Nephron (organoid): ENCODE data around the gene TNC.

ENCODE experiments used
- H3K27ac Mint-ChIP-seq, 3 experiments: 2 replicates each; pipeline ENCODE4 v1.8.0; 2020; ENCODE audit warnings: mixed read lengths in 3 of 3, mild to moderate bottlenecking in 2 of 3, moderate library complexity in 1 of 3
- H3K27me3 Mint-ChIP-seq: 2 replicates; pipeline ENCODE4 v1.8.0; 2021; ENCODE audit warnings: low read depth, mild to moderate bottlenecking, moderate library complexity, mixed read lengths
- H3K36me3 Mint-ChIP-seq: 2 replicates; pipeline ENCODE4 v1.8.0; 2020; ENCODE audit warnings: low read depth, mixed read lengths
- H3K4me1 Mint-ChIP-seq: 2 replicates; pipeline ENCODE4 v1.8.0; 2020; ENCODE audit warnings: mixed read lengths
- H3K4me3 Mint-ChIP-seq, 3 experiments: 2 replicates each; pipeline ENCODE4 v1.8.0; 2020; ENCODE audit warnings: mild to moderate bottlenecking in 3 of 3, mixed read lengths in 3 of 3, moderate library complexity in 2 of 3
- H3K9me3 Mint-ChIP-seq: 2 replicates; pipeline ENCODE4 v1.8.0; 2020; ENCODE audit warnings: mixed read lengths
- TF ChIP-seq, protein P1 (sequence below), 3 experiments: fragments of 200-600 bp; sonication (generic); IDR thresholded peaks; one replicate each; pipeline ENCODE4 v1.5.0; 2021; ENCODE audit warnings: antibody characterized with exemption in 3 of 3; ENCODE audit not compliant: unreplicated experiment in 3 of 3

TNC gene

DNA sequence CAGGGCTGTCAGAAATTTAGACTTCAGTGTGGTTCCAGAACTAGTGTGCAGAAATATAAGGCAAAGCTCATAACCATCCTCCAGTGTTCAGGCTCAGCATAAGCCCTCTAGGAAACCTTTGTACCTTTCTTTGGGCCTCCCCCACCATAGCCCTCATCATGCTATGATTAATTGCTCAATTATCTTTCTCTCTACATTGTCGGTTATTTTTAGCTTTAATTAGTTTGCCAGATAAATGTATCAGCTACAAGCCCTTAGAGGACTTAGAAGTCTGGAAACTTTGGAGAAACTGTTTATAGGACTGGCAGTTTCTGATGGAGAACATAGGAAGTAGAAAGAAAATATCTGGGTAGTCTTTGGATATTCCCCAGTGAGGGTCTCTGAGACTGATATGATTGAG, 43.5 kb upstream of the TNC start:
- Mint-ChIP-seq H3K27me3 (peaks cover 7% of the 10 kb centered on the region), H3K36me3 (no peaks in the 10 kb centered on the region), H3K9me3 (peaks cover 5% of the 10 kb centered on the region), H3K4me1 (peaks cover 20% of the 10 kb centered on the region), H3K4me3 (no peak overlapping the region), H3K27ac (no peak overlapping the region)
- TF ChIP-seq, protein P1, sequence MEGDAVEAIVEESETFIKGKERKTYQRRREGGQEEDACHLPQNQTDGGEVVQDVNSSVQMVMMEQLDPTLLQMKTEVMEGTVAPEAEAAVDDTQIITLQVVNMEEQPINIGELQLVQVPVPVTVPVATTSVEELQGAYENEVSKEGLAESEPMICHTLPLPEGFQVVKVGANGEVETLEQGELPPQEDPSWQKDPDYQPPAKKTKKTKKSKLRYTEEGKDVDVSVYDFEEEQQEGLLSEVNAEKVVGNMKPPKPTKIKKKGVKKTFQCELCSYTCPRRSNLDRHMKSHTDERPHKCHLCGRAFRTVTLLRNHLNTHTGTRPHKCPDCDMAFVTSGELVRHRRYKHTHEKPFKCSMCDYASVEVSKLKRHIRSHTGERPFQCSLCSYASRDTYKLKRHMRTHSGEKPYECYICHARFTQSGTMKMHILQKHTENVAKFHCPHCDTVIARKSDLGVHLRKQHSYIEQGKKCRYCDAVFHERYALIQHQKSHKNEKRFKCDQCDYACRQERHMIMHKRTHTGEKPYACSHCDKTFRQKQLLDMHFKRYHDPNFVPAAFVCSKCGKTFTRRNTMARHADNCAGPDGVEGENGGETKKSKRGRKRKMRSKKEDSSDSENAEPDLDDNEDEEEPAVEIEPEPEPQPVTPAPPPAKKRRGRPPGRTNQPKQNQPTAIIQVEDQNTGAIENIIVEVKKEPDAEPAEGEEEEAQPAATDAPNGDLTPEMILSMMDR (IDR thresholded peaks at IDR 0.05; ENCODE audit: unreplicated experiment in 3 of 3) = no peak

GRCh38 chr9:115158661-115159481, 40.9 kb upstream of the TNC start:
- no peak overlapping the region for H3K4me3 Mint-ChIP-seq
- no peaks in the 10 kb centered on the region for H3K9me3 Mint-ChIP-seq
- H3K36me3 Mint-ChIP-seq = no peaks in the 10 kb centered on the region
- TF ChIP-seq, protein P1 (IDR thresholded peaks at IDR 0.05; ENCODE audit: unreplicated experiment in 3 of 3) = no peak
- no peak overlapping the region for H3K27ac Mint-ChIP-seq
- peaks cover 8% of the 10 kb centered on the region for H3K4me1 Mint-ChIP-seq
- H3K27me3 Mint-ChIP-seq = no peaks in the 10 kb centered on the region

DNA sequence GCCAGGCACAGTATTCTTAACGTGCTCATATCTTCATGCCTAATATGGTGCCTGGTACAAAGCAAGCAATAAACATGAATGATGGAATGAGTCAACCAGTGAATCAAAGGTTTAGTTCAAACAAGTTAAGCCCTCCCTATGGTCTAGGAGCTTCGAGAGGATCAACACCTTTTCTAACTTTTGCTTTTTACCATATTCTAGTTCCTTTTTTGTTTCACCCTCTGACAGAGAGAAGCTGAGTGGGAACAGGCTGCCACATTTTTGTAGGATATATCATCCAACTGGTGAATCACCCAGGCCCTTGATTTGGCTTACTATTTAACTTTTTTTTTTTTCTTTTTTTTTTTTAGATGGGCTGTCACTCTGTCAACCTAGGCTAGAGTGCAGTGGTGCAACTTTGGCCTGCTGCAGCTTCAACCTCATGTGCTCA, 39.3 kb upstream of the TNC start:
- Mint-ChIP-seq H3K4me1 (no peaks in the 10 kb centered on the region), H3K4me3 (no peak overlapping the region), H3K27ac (no peak overlapping the region)

DNA sequence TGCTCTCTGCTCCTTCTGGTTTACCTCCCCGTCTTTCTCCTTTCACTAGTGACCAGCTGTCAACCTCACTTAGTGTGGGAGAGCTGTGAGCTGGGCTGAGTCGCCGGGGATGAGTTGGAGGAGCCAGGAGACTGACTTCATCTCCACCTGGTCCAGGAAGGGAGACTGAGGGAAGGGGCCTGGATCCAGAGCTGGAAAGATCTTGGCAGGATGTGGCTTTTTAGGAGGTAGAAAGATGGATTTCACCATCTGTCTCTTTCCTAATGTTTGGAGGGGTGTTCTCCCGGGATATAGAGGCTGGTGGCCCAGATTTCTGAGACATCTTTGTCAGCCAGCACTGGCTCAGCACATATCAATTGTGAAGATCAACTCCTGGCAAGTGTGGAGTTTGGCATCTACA, 37.1 kb upstream of the TNC start:
- H3K36me3 Mint-ChIP-seq = no peaks in the 10 kb centered on the region
- H3K27ac Mint-ChIP-seq = no peak overlapping the region
- no peaks in the 10 kb centered on the region for H3K4me1 Mint-ChIP-seq
- H3K4me3 Mint-ChIP-seq = no peak overlapping the region
- TF ChIP-seq, protein P1 (IDR thresholded peaks at IDR 0.05; ENCODE audit: unreplicated experiment in 3 of 3) = no peak
- H3K9me3 Mint-ChIP-seq = no peaks in the 10 kb centered on the region
- no peaks in the 10 kb centered on the region for H3K27me3 Mint-ChIP-seq

More for the DNA sequence above, 39.3 kb upstream of the TNC start:
- H3K9me3 Mint-ChIP-seq = no peaks in the 10 kb centered on the region
- no peaks in the 10 kb centered on the region for H3K27me3 Mint-ChIP-seq
- TF ChIP-seq, protein P1 (IDR thresholded peaks at IDR 0.05; ENCODE audit: unreplicated experiment in 3 of 3) = no peak
- H3K36me3 Mint-ChIP-seq = no peaks in the 10 kb centered on the region

GRCh38 chr9:115154617-115155016, 36.7 kb upstream of the TNC start:
- TF ChIP-seq, protein P1 (IDR thresholded peaks at IDR 0.05; ENCODE audit: unreplicated experiment in 3 of 3) = no peak
- Mint-ChIP-seq H3K9me3 (no peaks in the 10 kb centered on the region), H3K27ac (no peak overlapping the region), H3K27me3 (no peaks in the 10 kb centered on the region), H3K4me1 (peaks cover 3% of the 10 kb centered on the region), H3K36me3 (no peaks in the 10 kb centered on the region), H3K4me3 (no peak overlapping the region)

DNA sequence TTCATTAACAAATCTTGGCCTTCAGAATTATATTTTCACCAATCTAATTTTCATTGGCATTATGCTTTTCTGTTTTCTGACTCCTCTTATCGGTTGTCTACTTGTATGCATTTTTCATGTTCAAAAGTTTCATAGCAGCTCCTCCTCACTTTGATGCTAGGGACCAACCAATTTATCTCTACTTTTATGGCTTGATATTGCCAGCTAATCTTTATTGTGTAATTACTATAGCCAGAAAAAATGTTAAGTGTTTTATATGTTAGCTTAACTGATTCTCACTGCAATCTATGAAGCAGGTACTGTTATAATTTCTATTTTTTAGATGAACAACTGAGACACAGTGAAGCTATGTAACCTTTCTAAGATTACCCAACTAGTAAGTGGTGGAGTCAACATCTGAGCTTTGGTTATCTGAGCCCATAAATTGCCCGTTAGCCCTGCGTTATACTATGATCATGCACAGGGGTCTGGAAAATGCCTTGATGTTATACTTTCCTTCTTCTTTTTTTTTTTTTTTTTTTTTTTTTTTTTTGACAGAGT, 34.4 kb upstream of the TNC start:
- Mint-ChIP-seq H3K27ac (no peak overlapping the region), H3K4me3 (no peak overlapping the region), H3K36me3 (no peaks in the 10 kb centered on the region), H3K9me3 (no peaks in the 10 kb centered on the region), H3K27me3 (no peaks in the 10 kb centered on the region), H3K4me1 (peaks cover 22% of the 10 kb centered on the region)
- TF ChIP-seq, protein P1 (IDR thresholded peaks at IDR 0.05; ENCODE audit: unreplicated experiment in 3 of 3) = no peak
